ENCODE data around the gene C16orf46. TPM values are rescaled to one million over a fixed set of nuclear protein-coding genes. Genes with fewer than 3 reads are reported as not detected.

The C16orf46 gene
- total and polyA plus RNA-seq, 2 donors (not counting 3 experiments of a cell fraction or from before 2014, with no cell fraction given) = 0.26 TPM; not detected in 1

- Histone ChIP-seq H2AFZ (ENCODE audit: low read depth, low read length) (peak within 1 kb of the TSS; percentile 81), H3K4me3 (replicated peaks in 1 of 3; ENCODE audit: insufficient read depth in 1 of 3, low read depth in 1 of 3, low read length in 3 of 3) (peak within 1 kb of the TSS; percentile 61 to 69 (median 69)), H3K9me3 (replicated peaks; ENCODE audit: control insufficient read depth, insufficient read depth, low read length) (no peaks in the 10 kb centered on the region), H4K20me1 (replicated peaks; ENCODE audit: control insufficient read depth, extremely low read depth, insufficient read depth, low read length) (no peaks in the 10 kb centered on the region), H3K4me2 (ENCODE audit: insufficient read depth, low read length) (peak within 1 kb of the TSS; percentile 81), H3K9me1 (replicated peaks; ENCODE audit: control insufficient read depth, extremely low read depth, insufficient read depth, low read length) (no peaks in the 10 kb centered on the region), H3K27me3 (ENCODE audit: control insufficient read depth in 2 of 2, insufficient read depth in 2 of 2, low read length in 2 of 2) (no peaks in the 10 kb centered on the region), H3K27ac (ENCODE audit: insufficient read depth, low read depth, low read length) (peak within 1 kb of the TSS; percentile 61), H3K36me3 (ENCODE audit: control insufficient read depth in 2 of 2, extremely low read depth in 1 of 2, insufficient read depth in 2 of 2, low read length in 2 of 2) (peaks cover 0 to 5% of the 10 kb centered on the region in 2 experiments), H3K79me2 (ENCODE audit: control insufficient read depth, insufficient read depth, low read length) (peaks cover 30% of the 10 kb centered on the region), H3K9ac (replicated peaks; ENCODE audit: extremely low read depth, insufficient read depth, low read length) (peak within 1 kb of the TSS; percentile 84), H3K4me1 (ENCODE audit: control insufficient read depth, extremely low read depth, insufficient read depth, low read length) (peaks cover 11% of the 10 kb centered on the region)
- peak; percentile 48 for FAIRE-seq
- BruUV-seq (replicated peaks) = no TSS peak
- ChIA-PET CTCF (interaction anchor here (0.6 to 5.3 kb wide), 56 partner anchors 9 to 839 kb away, joined by 3 to 36 read pairs (median 5); partner anchors contain the start of genes C16orf46, CENPN and CMC2), POLR2A (no interaction called here)
- DNase-seq (ENCODE audit: low read depth, low spot score) = peak; percentile 77
- intact Hi-C loops (cut with micrococcal nuclease) = loop anchor here (1.0 to 5.0 kb wide), 5 partner anchors 28 to 703 kb away; partner anchors contain the start of genes C16orf46 and CENPN
- dilution Hi-C loops (cut with MboI; ENCODE audit: extremely low pct_ligation_motif_present, low sequenced_read_pairs) = no loop called here
- TF ChIP-seq CTCF (IDR thresholded peaks at IDR 0.05; ENCODE audit: extremely low read depth in 1 of 2, insufficient read depth in 1 of 2, low read depth in 1 of 2, low read length in 2 of 2) = peak; percentile 89 to 96
- TF ChIP-seq POLR2A (IDR thresholded peaks at IDR 0.05; ENCODE audit: low read depth, low read length) = no peak
- no peak for TF ChIP-seq MYC (IDR thresholded peaks at IDR 0.05; ENCODE audit: low read depth, low read length)
- TF ChIP-seq MAX (IDR thresholded peaks at IDR 0.05; ENCODE audit: insufficient read depth, insufficient read length) = no peak
- peak; percentile 85 for TF ChIP-seq POLR2AphosphoS5 (IDR thresholded peaks at IDR 0.05; ENCODE audit: insufficient read depth, low read depth, low read length)
Observed at GRCh38 chr16:81035398-81035974, 41.6 kb downstream of the C16orf46 start, which contains the start of gene ATMIN. ATMIN (plus strand) TSS chr16:81035842; CDS start chr16:81035871, 29 bp downstream.

All from endothelial cell of umbilical vein (primary cell).